ENCODE measurements around the gene P2RY6.

DNA sequence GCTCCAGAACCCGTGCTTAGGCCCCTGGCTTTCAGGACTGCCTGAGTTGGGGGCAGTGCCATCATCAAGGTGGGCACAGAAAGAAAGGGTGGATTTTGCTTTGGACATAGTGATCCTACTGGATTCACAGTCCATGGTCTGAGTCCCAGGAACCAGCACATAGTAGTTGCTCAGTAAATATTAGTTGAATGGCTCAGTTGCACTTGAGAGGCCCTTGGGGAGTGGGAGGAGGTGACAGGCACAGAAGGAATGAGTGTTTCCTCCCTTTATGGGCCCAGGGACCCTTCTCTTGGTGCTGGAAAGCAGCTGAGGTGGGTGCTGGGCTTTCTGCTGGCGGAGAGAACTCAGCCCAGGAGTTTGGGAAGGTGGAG, 52.5 kb downstream of the P2RY6 start:
- TF ChIP-seq, protein P1, sequence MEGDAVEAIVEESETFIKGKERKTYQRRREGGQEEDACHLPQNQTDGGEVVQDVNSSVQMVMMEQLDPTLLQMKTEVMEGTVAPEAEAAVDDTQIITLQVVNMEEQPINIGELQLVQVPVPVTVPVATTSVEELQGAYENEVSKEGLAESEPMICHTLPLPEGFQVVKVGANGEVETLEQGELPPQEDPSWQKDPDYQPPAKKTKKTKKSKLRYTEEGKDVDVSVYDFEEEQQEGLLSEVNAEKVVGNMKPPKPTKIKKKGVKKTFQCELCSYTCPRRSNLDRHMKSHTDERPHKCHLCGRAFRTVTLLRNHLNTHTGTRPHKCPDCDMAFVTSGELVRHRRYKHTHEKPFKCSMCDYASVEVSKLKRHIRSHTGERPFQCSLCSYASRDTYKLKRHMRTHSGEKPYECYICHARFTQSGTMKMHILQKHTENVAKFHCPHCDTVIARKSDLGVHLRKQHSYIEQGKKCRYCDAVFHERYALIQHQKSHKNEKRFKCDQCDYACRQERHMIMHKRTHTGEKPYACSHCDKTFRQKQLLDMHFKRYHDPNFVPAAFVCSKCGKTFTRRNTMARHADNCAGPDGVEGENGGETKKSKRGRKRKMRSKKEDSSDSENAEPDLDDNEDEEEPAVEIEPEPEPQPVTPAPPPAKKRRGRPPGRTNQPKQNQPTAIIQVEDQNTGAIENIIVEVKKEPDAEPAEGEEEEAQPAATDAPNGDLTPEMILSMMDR (IDR thresholded peaks at IDR 0.05): no peak
- no peak for TF ChIP-seq POLR2A (IDR thresholded peaks at IDR 0.05)

Measured in lower leg skin (tissue), 3 donors.